K562 (cell line): ENCODE measurements around the gene PDK1. TPM values are rescaled to one million over a fixed set of nuclear protein-coding genes. Genes with fewer than 3 reads are reported as not detected.
A peak's percentile ranks its signal among the peaks of the same experiment; 100 is the strongest.

ENCODE experiments used
- ERF ChIP-seq: fragments of 450-650 bp; formaldehyde crosslinking; IDR thresholded peaks from 2 replicates; pipeline ENCODE4 v1.4.0; 2020; ENCODE audit warnings: mild to moderate bottlenecking, mixed read lengths
- FOXA3 ChIP-seq, 2 experiments: fragments of 450-650 bp in 1 of 2; sonication (generic) in 1 of 2; formaldehyde crosslinking; IDR thresholded peaks in 1 of 2; conservative IDR thresholded peaks in 1 of 2; 2 replicates each; pipeline versions ENCODE4 v1.4.0 to v1.8.0; 2020 to 2022; ENCODE audit warnings: mild to moderate bottlenecking in 2 of 2, missing genetic modification reagents in 1 of 2
- NR2F6 ChIP-seq: fragments of 450-650 bp; formaldehyde crosslinking; IDR thresholded peaks from 2 replicates; pipeline ENCODE4 v1.4.0; 2020; ENCODE audit warnings: mild to moderate bottlenecking
- SRF ChIP-seq, 2 experiments: fragments of 250-450, 450-650 bp in 1 of 2; sonication (Bioruptor Pico) in 1 of 2; sonication (generic) in 1 of 2; formaldehyde crosslinking; IDR thresholded peaks; 2 replicates each; pipeline versions ENCODE4 v1.5.0 to v1.5.1; 2020 to 2022; ENCODE audit warnings: mild to moderate bottlenecking in 1 of 2, missing genetic modification reagents in 1 of 2
- TEAD4 ChIP-seq, 2 experiments: sonication (generic) in 1 of 2; formaldehyde crosslinking in 1 of 2; IDR thresholded peaks; 2 replicates each; pipeline versions ENCODE4 v1.6.1 to v1.8.0; 2012 to 2022; ENCODE audit warnings: borderline replicate concordance in 1 of 2, inconsistent platforms in 1 of 2, low read length in 1 of 2, mild to moderate bottlenecking in 1 of 2, missing genetic modification reagents in 1 of 2
- YBX1 ChIP-seq: fragments of 450-650 bp; IDR thresholded peaks from 2 replicates; pipeline ENCODE4 v1.7.1; 2016; ENCODE audit warnings: mild to moderate bottlenecking
- ZNF217 ChIP-seq: sonication (generic); formaldehyde crosslinking; IDR thresholded peaks from 2 replicates; pipeline ENCODE4 v1.8.0; 2022; ENCODE audit warnings: mild to moderate bottlenecking, missing genetic modification reagents
- ZNF699 ChIP-seq: fragments of 250-450 bp; sonication (Bioruptor Pico); IDR thresholded peaks from 2 replicates; pipeline ENCODE4 v1.8.0; 2021; ENCODE audit warnings: mild to moderate bottlenecking, moderate library complexity; ENCODE audit not compliant: insufficient replicate concordance
- ZNF79 ChIP-seq: fragments of 250-450 bp; sonication (Bioruptor Pico); IDR thresholded peaks from 2 replicates; pipeline ENCODE4 v1.4.0; 2020; ENCODE audit warnings: low read depth, mild to moderate bottlenecking, moderate library complexity
- polyA plus RNA-seq, 8 experiments: library from polyadenylated mRNA; depleted of rRNA in 4 of 8; stranded (reverse) in 5 of 8; unstranded in 3 of 8; fragments of >200 nt; fragmentation: Nextera tagmentation in 2 of 8; fragmentation: Illumina TruSeq in 1 of 8; extraction: Ambion mirVana in 2 of 8; extraction: Trizol in 1 of 8; gene quantifications; 2 replicates each; pipeline versions ENCODE4 v1.2.1 to v1.2.3, GENCODE V29; 2011 to 2014; ENCODE audit warnings: inconsistent platforms in 1 of 8, missing spikeins in 1 of 8
- total RNA-seq, 7 experiments: library from RNA; depleted of rRNA in 6 of 7; stranded (reverse); fragments of >200 nt in 6 of 7; fragmentation: Illumina TruSeq in 2 of 7; extraction: Trizol in 2 of 7; gene quantifications; 2 replicates each; pipeline versions ENCODE4 v1.2.1 to v1.2.3, GENCODE V29; 2011 to 2021; ENCODE audit warnings: low replicate concordance in 1 of 7
- TF ChIP-seq, protein P1 (sequence below): fragments of 200-800 bp; sonication (Bioruptor generic); IDR thresholded peaks from 2 replicates; pipeline ENCODE4 v1.6.1; 2017; ENCODE audit warnings: missing genetic modification characterization, missing compliant biosample characterization
- TF ChIP-seq, protein P2 (sequence below): fragments of 250-450 bp; sonication (Bioruptor Pico); IDR thresholded peaks from 2 replicates; pipeline ENCODE4 v1.5.0; 2022; ENCODE audit warnings: mild to moderate bottlenecking
- TF ChIP-seq, protein P3 (sequence below): fragments of 200-400 bp; formaldehyde crosslinking; IDR thresholded peaks from 2 replicates; pipeline ENCODE4 v1.6.1; 2017; ENCODE audit warnings: mild to moderate bottlenecking, low read depth, low read length, moderate library complexity
- TF ChIP-seq, protein P4 (sequence below): sonication (generic); formaldehyde crosslinking; IDR thresholded peaks from 2 replicates; pipeline ENCODE4 v1.8.1; 2022; ENCODE audit warnings: missing genetic modification reagents
- TF ChIP-seq, protein P5 (sequence below): sonication (generic); formaldehyde crosslinking; IDR thresholded peaks from 2 replicates; pipeline ENCODE4 v1.8.1; 2022; ENCODE audit warnings: missing genetic modification reagents

PDK1 gene
- total and polyA plus RNA-seq, 9 of the 15 experiments (the other 6 are each of a cell fraction or from before 2014, with no cell fraction given) = 3.5 to 176 (median 13.9) TPM

DNA sequence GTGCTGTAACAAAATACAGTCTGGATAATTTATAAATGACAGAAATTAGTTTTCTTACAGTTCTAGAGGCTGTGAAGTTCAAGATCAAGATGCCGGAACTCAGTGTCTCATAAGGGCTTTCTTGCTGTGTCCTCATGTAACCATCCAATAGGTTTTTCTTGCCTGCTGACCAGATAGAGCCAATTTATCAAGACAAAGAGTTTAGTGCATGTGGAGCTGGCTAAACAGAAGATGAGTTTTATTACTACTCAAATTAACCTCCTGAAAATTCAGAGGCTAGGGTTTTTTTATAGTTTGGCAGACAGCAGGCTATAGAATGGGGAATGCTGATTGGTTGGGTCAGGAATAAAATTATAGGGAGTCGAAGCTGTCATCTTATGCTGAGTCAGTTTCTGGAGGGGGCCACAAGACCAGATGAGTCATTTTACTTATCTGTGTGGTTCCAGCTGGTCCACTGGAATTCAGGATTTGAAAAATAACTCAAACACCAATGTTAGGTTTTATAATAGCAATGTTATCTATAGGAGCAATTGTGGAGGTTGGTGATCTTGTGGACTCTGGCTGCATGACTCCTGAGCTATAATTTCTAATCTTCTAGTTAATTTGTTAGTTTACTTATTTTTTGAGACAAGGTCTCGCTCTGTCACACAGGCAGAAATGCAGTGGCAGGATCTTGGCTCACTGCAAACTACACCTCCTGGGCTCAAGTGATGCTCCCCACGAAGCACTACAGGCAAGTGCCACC, 3.2 kb upstream of the PDK1 start (continued):
- TF ChIP-seq TEAD4 (IDR thresholded peaks at IDR 0.05; ENCODE audit: low read length) (peak; percentile 99), TEAD4 (CRISPR knock-in tag; IDR thresholded peaks at IDR 0.05; ENCODE audit: borderline replicate concordance) (peak; percentile 66; the same call in 1 of the 2 replicates), NR2F6 (CRISPR knock-in tag) (peak; percentile 58; the same call in 1 of the 2 replicates), YBX1 (no peak), ZNF699 (CRISPR knock-in tag) (no peak), ERF (no peak), FOXA3 (CRISPR knock-in tag; conservative IDR thresholded peaks at IDR 0.05 in 1 of 2, IDR thresholded peaks at IDR 0.05 in 1 of 2) (peak; percentile 83 to 85; a peak in 3 of 4 replicates), ZNF79 (CRISPR knock-in tag) (no peak), SRF (CRISPR knock-in tag; IDR thresholded peaks at IDR 0.05) (no peak), ZNF217 (CRISPR knock-in tag) (no peak)
- TF ChIP-seq, protein P1, sequence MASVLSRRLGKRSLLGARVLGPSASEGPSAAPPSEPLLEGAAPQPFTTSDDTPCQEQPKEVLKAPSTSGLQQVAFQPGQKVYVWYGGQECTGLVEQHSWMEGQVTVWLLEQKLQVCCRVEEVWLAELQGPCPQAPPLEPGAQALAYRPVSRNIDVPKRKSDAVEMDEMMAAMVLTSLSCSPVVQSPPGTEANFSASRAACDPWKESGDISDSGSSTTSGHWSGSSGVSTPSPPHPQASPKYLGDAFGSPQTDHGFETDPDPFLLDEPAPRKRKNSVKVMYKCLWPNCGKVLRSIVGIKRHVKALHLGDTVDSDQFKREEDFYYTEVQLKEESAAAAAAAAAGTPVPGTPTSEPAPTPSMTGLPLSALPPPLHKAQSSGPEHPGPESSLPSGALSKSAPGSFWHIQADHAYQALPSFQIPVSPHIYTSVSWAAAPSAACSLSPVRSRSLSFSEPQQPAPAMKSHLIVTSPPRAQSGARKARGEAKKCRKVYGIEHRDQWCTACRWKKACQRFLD = no peak; the same call in 1 of the 2 replicates
- TF ChIP-seq, protein P2, sequence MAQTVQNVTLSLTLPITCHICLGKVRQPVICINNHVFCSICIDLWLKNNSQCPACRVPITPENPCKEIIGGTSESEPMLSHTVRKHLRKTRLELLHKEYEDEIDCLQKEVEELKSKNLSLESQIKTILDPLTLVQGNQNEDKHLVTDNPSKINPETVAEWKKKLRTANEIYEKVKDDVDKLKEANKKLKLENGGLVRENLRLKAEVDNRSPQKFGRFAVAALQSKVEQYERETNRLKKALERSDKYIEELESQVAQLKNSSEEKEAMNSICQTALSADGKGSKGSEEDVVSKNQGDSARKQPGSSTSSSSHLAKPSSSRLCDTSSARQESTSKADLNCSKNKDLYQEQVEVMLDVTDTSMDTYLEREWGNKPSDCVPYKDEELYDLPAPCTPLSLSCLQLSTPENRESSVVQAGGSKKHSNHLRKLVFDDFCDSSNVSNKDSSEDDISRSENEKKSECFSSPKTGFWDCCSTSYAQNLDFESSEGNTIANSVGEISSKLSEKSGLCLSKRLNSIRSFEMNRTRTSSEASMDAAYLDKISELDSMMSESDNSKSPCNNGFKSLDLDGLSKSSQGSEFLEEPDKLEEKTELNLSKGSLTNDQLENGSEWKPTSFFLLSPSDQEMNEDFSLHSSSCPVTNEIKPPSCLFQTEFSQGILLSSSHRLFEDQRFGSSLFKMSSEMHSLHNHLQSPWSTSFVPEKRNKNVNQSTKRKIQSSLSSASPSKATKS (CRISPR knock-in tag) = no peak
- TF ChIP-seq, protein P3, sequence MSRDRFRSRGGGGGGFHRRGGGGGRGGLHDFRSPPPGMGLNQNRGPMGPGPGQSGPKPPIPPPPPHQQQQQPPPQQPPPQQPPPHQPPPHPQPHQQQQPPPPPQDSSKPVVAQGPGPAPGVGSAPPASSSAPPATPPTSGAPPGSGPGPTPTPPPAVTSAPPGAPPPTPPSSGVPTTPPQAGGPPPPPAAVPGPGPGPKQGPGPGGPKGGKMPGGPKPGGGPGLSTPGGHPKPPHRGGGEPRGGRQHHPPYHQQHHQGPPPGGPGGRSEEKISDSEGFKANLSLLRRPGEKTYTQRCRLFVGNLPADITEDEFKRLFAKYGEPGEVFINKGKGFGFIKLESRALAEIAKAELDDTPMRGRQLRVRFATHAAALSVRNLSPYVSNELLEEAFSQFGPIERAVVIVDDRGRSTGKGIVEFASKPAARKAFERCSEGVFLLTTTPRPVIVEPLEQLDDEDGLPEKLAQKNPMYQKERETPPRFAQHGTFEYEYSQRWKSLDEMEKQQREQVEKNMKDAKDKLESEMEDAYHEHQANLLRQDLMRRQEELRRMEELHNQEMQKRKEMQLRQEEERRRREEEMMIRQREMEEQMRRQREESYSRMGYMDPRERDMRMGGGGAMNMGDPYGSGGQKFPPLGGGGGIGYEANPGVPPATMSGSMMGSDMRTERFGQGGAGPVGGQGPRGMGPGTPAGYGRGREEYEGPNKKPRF = no peak
- TF ChIP-seq, protein P4, sequence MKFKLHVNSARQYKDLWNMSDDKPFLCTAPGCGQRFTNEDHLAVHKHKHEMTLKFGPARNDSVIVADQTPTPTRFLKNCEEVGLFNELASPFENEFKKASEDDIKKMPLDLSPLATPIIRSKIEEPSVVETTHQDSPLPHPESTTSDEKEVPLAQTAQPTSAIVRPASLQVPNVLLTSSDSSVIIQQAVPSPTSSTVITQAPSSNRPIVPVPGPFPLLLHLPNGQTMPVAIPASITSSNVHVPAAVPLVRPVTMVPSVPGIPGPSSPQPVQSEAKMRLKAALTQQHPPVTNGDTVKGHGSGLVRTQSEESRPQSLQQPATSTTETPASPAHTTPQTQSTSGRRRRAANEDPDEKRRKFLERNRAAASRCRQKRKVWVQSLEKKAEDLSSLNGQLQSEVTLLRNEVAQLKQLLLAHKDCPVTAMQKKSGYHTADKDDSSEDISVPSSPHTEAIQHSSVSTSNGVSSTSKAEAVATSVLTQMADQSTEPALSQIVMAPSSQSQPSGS (CRISPR knock-in tag) = no peak
- TF ChIP-seq, protein P5, sequence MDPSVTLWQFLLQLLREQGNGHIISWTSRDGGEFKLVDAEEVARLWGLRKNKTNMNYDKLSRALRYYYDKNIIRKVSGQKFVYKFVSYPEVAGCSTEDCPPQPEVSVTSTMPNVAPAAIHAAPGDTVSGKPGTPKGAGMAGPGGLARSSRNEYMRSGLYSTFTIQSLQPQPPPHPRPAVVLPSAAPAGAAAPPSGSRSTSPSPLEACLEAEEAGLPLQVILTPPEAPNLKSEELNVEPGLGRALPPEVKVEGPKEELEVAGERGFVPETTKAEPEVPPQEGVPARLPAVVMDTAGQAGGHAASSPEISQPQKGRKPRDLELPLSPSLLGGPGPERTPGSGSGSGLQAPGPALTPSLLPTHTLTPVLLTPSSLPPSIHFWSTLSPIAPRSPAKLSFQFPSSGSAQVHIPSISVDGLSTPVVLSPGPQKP = no peak
